GM23338 (cell line): ENCODE results near the gene C12orf42.

Experiments
- CREB1 ChIP-seq: fragments of 250-450 bp; sonication (Bioruptor Pico); IDR thresholded peaks from 2 replicates; pipeline ENCODE4 v1.5.0; 2020; ENCODE audit warnings: low read depth, mild to moderate bottlenecking, moderate library complexity
- EZH2 ChIP-seq: fragments of 200-600 bp; sonication (generic); IDR thresholded peaks from one replicate; pipeline ENCODE4 v1.8.0; 2017; ENCODE audit warnings: antibody characterized with exemption, mild to moderate bottlenecking, low read depth; ENCODE audit not compliant: unreplicated experiment
- EZH2phosphoT487 ChIP-seq: fragments of 200-600 bp; sonication (generic); IDR thresholded peaks from one replicate; pipeline ENCODE4 v1.8.1; 2018; ENCODE audit warnings: antibody characterized with exemption; ENCODE audit not compliant: unreplicated experiment
- JUNB ChIP-seq: IDR thresholded peaks from one replicate; pipeline ENCODE4 v1.6.1; 2016; ENCODE audit warnings: antibody characterized with exemption; ENCODE audit not compliant: unreplicated experiment
- NANOG ChIP-seq: IDR thresholded peaks from 2 replicates; pipeline ENCODE4 v1.6.1; 2016; ENCODE audit warnings: antibody characterized with exemption, borderline replicate concordance
- POLR2AphosphoS5 ChIP-seq: IDR thresholded peaks from 2 replicates; pipeline ENCODE4 v1.6.1; 2016; ENCODE audit warnings: antibody characterized with exemption, low read depth
- ZNF114 ChIP-seq: fragments of 250-450 bp; sonication (Bioruptor Pico); IDR thresholded peaks from 2 replicates; pipeline ENCODE4 v1.5.0; 2020; ENCODE audit warnings: mild to moderate bottlenecking, moderate library complexity
- TF ChIP-seq, protein P1 (sequence below), 2 experiments: fragments of 200-600 bp in 1 of 2; sonication (generic) in 1 of 2; conservative IDR thresholded peaks; 2 replicates each; pipeline versions ENCODE4 v1.5.1 to v1.6.1; 2016 to 2017; ENCODE audit warnings: antibody characterized with exemption in 2 of 2, low read depth in 2 of 2, mild to moderate bottlenecking in 2 of 2, moderate library complexity in 1 of 2
- TF ChIP-seq, protein P2 (sequence below): IDR thresholded peaks from one replicate; pipeline ENCODE4 v1.6.1; 2018; ENCODE audit warnings: antibody characterized with exemption; ENCODE audit not compliant: unreplicated experiment

DNA sequence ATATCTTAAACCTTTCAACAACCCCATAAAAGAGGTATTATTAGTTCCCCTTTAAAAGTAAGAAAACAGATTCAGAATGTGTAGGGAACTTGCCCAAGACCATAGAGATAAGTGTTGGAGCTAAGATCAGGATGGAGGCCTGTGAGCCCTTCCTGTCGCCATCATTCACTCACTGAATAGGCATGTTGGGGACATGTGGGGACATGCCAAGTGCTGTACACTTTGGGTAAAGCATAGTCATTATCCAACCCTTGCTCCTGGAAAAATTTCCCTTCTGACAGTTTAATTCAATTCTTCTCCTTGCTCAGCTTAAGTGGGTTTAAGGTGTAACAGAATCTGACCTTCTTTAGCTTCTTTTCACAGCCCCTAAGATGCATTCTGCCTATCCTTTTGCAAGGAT lies 28.0 kb upstream of the C12orf42 start:
- TF ChIP-seq POLR2AphosphoS5 (no peak), EZH2 (no peak), CREB1 (CRISPR knock-in tag) (no peak), ZNF114 (CRISPR knock-in tag) (no peak), EZH2phosphoT487 (no peak), NANOG (no peak), JUNB (no peak)
- TF ChIP-seq, protein P1, sequence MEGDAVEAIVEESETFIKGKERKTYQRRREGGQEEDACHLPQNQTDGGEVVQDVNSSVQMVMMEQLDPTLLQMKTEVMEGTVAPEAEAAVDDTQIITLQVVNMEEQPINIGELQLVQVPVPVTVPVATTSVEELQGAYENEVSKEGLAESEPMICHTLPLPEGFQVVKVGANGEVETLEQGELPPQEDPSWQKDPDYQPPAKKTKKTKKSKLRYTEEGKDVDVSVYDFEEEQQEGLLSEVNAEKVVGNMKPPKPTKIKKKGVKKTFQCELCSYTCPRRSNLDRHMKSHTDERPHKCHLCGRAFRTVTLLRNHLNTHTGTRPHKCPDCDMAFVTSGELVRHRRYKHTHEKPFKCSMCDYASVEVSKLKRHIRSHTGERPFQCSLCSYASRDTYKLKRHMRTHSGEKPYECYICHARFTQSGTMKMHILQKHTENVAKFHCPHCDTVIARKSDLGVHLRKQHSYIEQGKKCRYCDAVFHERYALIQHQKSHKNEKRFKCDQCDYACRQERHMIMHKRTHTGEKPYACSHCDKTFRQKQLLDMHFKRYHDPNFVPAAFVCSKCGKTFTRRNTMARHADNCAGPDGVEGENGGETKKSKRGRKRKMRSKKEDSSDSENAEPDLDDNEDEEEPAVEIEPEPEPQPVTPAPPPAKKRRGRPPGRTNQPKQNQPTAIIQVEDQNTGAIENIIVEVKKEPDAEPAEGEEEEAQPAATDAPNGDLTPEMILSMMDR (conservative IDR thresholded peaks at IDR 0.05; ENCODE audit: low read depth in 2 of 2): no peak
- TF ChIP-seq, protein P2, sequence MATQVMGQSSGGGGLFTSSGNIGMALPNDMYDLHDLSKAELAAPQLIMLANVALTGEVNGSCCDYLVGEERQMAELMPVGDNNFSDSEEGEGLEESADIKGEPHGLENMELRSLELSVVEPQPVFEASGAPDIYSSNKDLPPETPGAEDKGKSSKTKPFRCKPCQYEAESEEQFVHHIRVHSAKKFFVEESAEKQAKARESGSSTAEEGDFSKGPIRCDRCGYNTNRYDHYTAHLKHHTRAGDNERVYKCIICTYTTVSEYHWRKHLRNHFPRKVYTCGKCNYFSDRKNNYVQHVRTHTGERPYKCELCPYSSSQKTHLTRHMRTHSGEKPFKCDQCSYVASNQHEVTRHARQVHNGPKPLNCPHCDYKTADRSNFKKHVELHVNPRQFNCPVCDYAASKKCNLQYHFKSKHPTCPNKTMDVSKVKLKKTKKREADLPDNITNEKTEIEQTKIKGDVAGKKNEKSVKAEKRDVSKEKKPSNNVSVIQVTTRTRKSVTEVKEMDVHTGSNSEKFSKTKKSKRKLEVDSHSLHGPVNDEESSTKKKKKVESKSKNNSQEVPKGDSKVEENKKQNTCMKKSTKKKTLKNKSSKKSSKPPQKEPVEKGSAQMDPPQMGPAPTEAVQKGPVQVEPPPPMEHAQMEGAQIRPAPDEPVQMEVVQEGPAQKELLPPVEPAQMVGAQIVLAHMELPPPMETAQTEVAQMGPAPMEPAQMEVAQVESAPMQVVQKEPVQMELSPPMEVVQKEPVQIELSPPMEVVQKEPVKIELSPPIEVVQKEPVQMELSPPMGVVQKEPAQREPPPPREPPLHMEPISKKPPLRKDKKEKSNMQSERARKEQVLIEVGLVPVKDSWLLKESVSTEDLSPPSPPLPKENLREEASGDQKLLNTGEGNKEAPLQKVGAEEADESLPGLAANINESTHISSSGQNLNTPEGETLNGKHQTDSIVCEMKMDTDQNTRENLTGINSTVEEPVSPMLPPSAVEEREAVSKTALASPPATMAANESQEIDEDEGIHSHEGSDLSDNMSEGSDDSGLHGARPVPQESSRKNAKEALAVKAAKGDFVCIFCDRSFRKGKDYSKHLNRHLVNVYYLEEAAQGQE: no peak
